NCI-H526 treated with DMSO at 0.1 percent for 48 hours (cell line): Measurements from ENCODE around the gene SLC25A48.

Experiments used
- DNase-seq: peaks from one replicate; lab custom pipeline; 2025; lab: John Stamatoyannopoulos, UW

The SLC25A48 gene

DNA sequence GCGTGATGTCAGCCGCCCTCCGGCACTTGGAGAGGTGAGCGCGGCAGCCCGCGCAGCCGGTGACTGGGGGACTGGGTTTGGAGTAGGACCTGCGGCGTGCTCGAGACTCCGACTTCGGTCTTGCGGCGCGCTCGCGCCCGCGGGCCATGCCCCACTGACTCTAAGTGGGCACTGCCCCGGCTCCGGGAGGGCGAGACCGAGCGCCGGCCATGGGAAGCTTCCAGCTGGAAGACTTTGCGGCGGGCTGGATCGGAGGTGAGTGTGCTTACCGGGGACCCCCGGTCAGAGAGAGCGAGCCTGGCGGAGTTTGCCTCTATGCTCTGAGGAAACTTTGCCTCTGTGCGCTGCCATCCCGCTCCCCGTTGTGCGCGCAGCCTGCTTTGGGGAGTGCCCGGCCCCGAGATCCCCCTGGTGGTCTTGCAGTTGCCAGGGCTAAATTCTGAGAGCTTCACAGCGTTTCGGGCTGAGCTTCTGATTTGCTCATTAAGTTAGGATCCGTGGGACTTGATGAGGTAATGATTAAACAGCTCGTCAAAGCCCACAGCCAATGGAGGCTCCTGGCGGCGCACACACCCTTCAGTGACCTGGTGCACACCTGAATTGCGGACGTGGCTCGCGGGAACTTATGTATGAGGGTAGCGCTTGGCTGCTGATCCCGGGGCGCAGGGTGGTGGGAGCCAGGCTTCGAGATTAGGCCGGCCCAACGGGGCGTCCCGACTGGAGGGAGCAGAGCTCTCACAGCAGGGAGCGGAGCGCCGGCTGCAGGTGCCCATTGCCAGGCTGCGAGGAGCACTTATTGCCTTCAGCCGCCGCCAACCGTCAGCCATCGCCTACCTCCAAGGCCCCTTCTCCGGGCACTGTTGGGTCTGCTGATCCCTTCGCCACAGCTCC is at the start of gene SLC25A48:
Gene SLC25A48 (plus strand): TSS at position 25 of the 891 bp plus-strand sequence. CDS start 185 bp downstream, at position 210.
- no peak for DNase-seq

DNA sequence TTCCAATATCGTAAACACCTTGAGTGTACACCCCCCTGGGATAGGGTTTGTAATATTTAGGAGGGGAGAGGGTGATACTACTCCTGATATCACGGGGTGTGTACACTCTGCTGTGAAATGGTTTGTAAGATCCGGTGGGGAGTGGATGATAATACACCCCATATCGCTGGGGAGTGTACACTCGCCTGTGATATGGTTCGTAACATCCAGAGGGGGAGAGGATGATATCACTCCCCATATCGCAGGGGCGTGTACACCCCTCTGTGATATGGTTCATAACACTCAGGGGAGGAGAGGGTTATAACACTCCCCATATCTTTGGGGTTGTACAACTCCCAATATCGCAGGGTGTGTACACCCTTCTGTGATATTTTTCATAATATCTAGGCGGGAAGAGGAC is 33.8 kb upstream of the SLC25A48 start:
- no peak for DNase-seq

DNA sequence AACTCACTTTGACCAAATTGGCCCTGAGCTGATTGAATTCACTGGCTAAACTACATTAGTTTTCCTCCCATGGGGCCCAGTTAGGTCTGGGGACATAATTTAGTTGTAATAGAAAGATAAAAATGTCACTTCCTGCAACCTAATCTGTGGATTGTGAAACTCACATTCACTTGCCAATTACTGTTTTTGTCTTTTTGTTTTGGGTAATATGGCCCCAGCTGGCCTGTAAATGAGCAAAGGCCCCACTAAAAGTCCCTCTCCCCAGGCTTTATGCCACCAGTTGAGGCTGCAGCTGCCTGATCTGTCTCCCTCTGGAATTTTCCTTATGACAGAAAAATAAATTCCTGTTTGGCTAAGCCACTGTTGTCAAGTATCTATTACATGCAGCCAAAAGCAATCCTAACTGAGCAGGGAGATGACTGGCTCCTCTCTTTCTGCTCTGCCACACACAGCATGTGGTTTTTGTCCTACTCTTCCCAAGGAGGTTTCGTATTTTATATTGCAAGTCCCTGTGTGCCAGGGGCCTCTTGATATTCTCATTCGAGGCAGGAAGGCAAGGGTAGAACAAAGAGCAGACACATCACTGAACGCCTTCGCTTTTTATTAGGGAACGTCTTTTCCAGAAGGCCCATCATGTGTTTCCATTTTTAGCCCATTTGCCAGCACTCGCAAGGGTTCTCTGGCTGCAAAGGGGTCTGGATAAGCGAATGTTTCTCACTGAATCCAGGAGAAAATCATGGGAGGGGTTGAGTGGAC is 24.1 kb upstream of the SLC25A48 start:
- DNase-seq: no peak

- no peak for DNase-seq
Measured at GRCh38 chr5:135811007-135811406, 23.5 kb upstream of the SLC25A48 start.

DNA sequence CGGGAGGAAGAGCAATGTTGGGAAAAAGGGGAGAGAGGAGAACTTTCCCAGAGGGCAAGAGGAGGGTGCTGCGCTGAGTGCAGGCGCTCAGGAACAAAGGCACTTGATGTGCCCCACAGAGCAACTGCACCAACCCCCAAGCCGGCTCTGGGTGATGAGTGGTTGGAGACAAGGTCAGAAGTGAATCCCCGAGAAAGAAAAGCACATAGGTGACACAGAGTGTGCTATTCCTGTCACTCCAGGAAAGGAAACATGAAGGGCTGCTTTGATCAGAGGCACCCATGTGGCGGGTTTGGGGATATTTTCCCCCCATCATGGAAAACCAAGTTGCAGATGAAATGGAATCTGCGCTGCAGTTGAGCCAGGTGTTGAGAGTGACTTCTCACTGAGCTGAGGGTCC is 20.7 kb upstream of the SLC25A48 start:
- DNase-seq: no peak

DNA sequence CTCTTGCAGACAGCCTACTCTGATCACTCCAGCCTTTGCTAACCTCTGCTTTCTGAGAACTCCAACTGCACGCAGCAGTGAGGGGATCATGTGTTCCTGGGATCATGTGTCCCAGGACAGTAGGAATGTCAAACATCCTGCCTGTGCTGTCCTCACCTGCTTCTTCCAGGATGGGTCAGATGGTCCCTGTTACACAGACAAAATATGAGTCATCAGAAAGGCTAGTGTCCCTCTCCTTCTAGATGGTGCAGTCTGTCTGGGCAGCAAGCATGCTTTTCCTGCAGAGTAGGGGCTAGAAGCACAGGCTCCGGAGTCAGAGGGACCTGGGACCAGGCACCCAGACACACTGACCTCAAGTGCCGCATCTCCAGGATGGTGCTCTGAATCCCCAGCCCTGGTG is 20.1 kb upstream of the SLC25A48 start:
- no peak for DNase-seq

DNA sequence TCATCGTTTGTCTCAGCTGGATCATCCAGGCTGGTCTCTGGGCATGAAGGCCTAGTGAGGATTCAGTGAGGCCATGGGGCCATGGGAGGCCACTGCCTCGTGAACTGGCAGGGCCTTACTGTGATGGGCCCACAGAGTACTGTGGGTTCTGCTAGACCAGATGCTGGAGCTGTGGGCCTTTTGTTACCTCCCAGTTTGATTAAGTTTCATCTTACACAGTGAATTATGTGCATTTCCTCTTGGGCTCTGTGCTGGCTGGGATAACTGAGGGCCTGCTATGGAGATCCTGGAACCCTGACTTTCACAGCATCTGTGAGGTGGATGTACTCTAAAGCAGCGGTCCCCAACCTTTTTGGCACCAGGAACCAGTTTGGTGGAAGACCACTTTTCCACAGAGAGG is 19.7 kb upstream of the SLC25A48 start:
- DNase-seq: no peak

- peak; percentile 12 for DNase-seq
Measured at GRCh38 chr5:135821061-135821801, 13.2 kb upstream of the SLC25A48 start.

DNA sequence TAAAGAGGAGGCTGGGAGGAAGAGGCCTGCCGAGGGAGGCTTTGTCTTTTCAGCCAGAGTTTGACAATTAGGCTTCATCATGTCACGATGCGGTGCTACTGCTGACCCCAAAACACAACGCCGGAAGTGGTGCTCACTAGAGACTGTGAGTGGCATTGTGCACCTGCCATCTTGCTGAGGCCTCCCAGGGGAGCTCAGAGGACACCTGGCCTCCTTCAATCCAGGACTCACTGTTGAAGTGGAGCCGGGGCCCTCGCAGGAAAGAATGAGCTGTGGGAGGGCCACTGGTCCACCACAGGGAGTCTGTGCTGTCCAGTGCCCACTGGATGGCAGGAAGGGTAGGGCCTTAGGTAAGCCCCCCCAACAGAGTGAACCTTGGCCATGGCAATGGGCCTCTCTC is 12.7 kb upstream of the SLC25A48 start:
- DNase-seq: no peak

DNA sequence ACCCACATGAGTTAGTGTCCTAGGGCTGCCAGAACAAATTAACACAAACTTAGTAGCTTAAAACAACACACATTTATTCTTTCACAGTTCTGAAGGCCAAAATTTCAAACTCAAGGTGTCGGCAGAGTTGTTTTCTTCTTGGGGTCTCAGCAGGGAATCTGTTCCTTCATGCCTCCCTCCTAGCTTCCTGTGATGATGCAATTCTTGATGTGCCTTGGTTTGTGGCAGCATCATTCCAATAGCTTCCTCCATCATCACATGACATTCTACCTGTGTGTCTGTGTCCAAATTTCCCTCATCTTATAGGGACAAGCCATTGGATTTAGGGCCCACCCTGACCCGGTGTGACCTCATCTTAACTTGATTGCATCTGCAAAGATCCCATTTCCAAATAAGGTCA is 12.2 kb upstream of the SLC25A48 start:
- no peak for DNase-seq

DNA sequence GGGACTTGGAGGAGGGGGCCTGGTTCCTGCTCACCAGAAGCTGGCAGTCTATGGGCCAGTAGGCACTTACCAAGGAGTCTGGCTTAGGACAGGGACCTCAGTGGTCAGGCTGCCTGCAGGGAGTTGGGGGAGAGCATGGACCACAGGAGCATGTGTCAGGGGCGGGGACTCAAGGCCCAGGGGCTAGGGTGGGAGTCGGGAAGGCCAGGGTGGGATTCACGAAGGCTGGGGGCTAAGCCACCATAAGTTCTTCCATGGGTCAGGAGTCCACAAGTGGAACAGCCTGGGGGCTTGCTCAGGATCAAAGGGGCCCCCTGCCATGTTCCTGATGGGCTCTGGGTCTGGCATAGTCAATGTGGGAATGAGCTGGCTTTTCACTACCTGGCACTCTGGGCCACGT is 11.5 kb upstream of the SLC25A48 start:
- no peak for DNase-seq

GRCh38 chr5:135823881-135824280 is 10.6 kb upstream of the SLC25A48 start:
- DNase-seq: no peak

GRCh38 chr5:135824541-135825041 is 9.9 kb upstream of the SLC25A48 start:
- no peak for DNase-seq

GRCh38 chr5:135825373-135826220 is 8.9 kb upstream of the SLC25A48 start:
- DNase-seq: no peak

- DNase-seq: no peak
Measured at GRCh38 chr5:135826221-135826525, 8.3 kb upstream of the SLC25A48 start.

GRCh38 chr5:135826994-135827671 is 7.3 kb upstream of the SLC25A48 start:
- no peak for DNase-seq

GRCh38 chr5:135827965-135828781 is 6.3 kb upstream of the SLC25A48 start:
- no peak for DNase-seq

GRCh38 chr5:135828782-135829127 is 5.7 kb upstream of the SLC25A48 start:
- no peak for DNase-seq

DNA sequence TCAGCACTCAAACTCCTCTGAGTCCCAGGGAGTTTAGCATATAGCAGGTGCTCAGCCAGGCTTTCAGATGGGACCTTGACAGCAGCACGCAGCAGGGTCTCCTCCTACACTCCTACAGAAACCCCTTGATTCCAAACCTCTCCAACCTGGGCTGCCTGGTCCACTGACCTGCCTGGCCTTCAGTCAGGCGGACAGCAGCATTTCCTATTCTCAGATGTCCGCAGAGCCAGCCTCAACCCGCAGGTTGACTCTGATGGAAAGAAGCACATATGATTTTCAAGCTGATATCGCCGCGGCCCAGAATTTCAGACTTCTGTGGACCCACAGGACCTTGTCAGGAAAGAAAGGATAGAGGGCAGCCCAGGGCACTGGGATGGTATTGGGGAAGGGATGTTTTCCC is 5.3 kb upstream of the SLC25A48 start:
- DNase-seq: no peak

GRCh38 chr5:135829681-135830383 is 4.6 kb upstream of the SLC25A48 start:
- peak; percentile 2 for DNase-seq
